WTC11 (cell line): Measurements from ENCODE around the gene LY6G5C. TPM values are rescaled to one million over a fixed set of nuclear protein-coding genes. Genes with fewer than 3 reads are reported as not detected.

ENCODE experiments used
- ATAC-seq: fragments of 200-7000 bp; cut with Tn5 transposase; 2 replicates; pipeline ENCODE4 v1.10.0; 2021; ENCODE audit warnings: mild to moderate bottlenecking, moderate library complexity
- CTCF ChIA-PET: fragments of 300-600 bp; sonication (Branson Sonifier 250); formaldehyde crosslinking; loops from one replicate; lab custom pipeline; 2021; ENCODE audit warnings: antibody characterized with exemption; lab: Charles Lee
- POLR2A ChIA-PET: fragments of 350-600 bp; sonication (Branson Sonifier 250); formaldehyde crosslinking; loops from one replicate; lab custom pipeline; 2021; ENCODE audit warnings: antibody characterized with exemption; lab: Charles Lee
- DNase-seq: peaks from one replicate; pipeline ENCODE4 v3.0.0; 2021; ENCODE audit warnings: low spot score
- H3K27ac Mint-ChIP-seq: 2 replicates; pipeline ENCODE4 v1.8.0; 2021; ENCODE audit warnings: mixed read lengths
- H3K27me3 Mint-ChIP-seq: 2 replicates; pipeline ENCODE4 v1.8.0; 2021; ENCODE audit warnings: low read depth, mild to moderate bottlenecking, moderate library complexity, mixed read lengths
- H3K36me3 Mint-ChIP-seq: 2 replicates; pipeline ENCODE4 v1.8.0; 2021; ENCODE audit warnings: mixed read lengths
- H3K4me1 Mint-ChIP-seq: 2 replicates; pipeline ENCODE4 v1.8.0; 2022; ENCODE audit warnings: mixed read lengths
- H3K4me3 Mint-ChIP-seq: 2 replicates; pipeline ENCODE4 v1.8.0; 2021; ENCODE audit warnings: mild to moderate bottlenecking, moderate library complexity, mixed read lengths
- H3K9me3 Mint-ChIP-seq: 2 replicates; pipeline ENCODE4 v1.8.0; 2021; ENCODE audit warnings: mixed read lengths
- ELF4 ChIP-seq: sonication (generic); formaldehyde crosslinking; IDR thresholded peaks from 2 replicates; pipeline ENCODE4 v1.8.1; 2022; ENCODE audit warnings: low read depth, mild to moderate bottlenecking, moderate library complexity, missing genetic modification reagents
- FOXJ3 ChIP-seq: sonication (generic); formaldehyde crosslinking; IDR thresholded peaks from 2 replicates; pipeline ENCODE4 v1.9.0; 2021; ENCODE audit warnings: missing genetic modification reagents, mild to moderate bottlenecking, borderline replicate concordance
- GABPB1 ChIP-seq: sonication (generic); formaldehyde crosslinking; IDR thresholded peaks from 2 replicates; pipeline ENCODE4 v1.8.1; 2023; ENCODE audit warnings: mild to moderate bottlenecking, missing genetic modification reagents
- HMGA2 ChIP-seq: fragments of 250-450 bp; sonication (Bioruptor Pico); IDR thresholded peaks from 2 replicates; pipeline ENCODE4 v1.4.0; 2021; ENCODE audit warnings: mild to moderate bottlenecking, moderate library complexity
- IRF2 ChIP-seq: sonication (generic); formaldehyde crosslinking; IDR thresholded peaks from 2 replicates; pipeline ENCODE4 v1.8.0; 2022; ENCODE audit warnings: low read depth, missing genetic modification reagents, borderline replicate concordance
- KAT7 ChIP-seq: sonication (generic); formaldehyde crosslinking; IDR thresholded peaks from 2 replicates; pipeline ENCODE4 v1.8.1; 2023; ENCODE audit warnings: missing genetic modification reagents, mild to moderate bottlenecking, borderline replicate concordance
- MXD4 ChIP-seq: fragments of 250-450 bp; sonication (Bioruptor Pico); IDR thresholded peaks from 2 replicates; pipeline ENCODE4 v1.8.0; 2021; ENCODE audit warnings: mild to moderate bottlenecking, moderate library complexity, borderline replicate concordance
- MYBL2 ChIP-seq: sonication (generic); formaldehyde crosslinking; IDR thresholded peaks from 2 replicates; pipeline ENCODE4 v1.8.1; 2023; ENCODE audit warnings: mild to moderate bottlenecking, moderate library complexity, missing genetic modification reagents
- NFYB ChIP-seq: sonication (generic); formaldehyde crosslinking; conservative IDR thresholded peaks from 2 replicates; pipeline ENCODE4 v1.8.0; 2022; ENCODE audit warnings: low read depth, missing genetic modification reagents
- TP53 ChIP-seq: sonication (generic); formaldehyde crosslinking; IDR thresholded peaks from 2 replicates; pipeline ENCODE4 v1.8.1; 2023; ENCODE audit warnings: mild to moderate bottlenecking, missing genetic modification reagents
- ZNF219 ChIP-seq: sonication (generic); formaldehyde crosslinking; IDR thresholded peaks from 2 replicates; pipeline ENCODE4 v1.8.0; 2023; ENCODE audit warnings: missing genetic modification reagents, mild to moderate bottlenecking, borderline replicate concordance
- ZNF232 ChIP-seq: sonication (generic); formaldehyde crosslinking; IDR thresholded peaks from 2 replicates; pipeline ENCODE4 v1.8.0; 2022; ENCODE audit warnings: mild to moderate bottlenecking, missing genetic modification reagents
- ZNF317 ChIP-seq: sonication (generic); formaldehyde crosslinking; IDR thresholded peaks from 2 replicates; pipeline ENCODE4 v1.8.1; 2023; ENCODE audit warnings: low read depth, mild to moderate bottlenecking, moderate library complexity, missing genetic modification reagents, borderline replicate concordance
- ZNF396 ChIP-seq: fragments of 250-450 bp; sonication (Bioruptor Pico); IDR thresholded peaks from 2 replicates; pipeline ENCODE4 v1.8.0; 2021; ENCODE audit warnings: mild to moderate bottlenecking, moderate library complexity, borderline replicate concordance
- ZNF423 ChIP-seq: fragments of 250-450 bp; sonication (Bioruptor Pico); IDR thresholded peaks from 2 replicates; pipeline ENCODE4 v2.1.2; 2022; ENCODE audit warnings: mild to moderate bottlenecking, moderate library complexity
- total RNA-seq: library from RNA; stranded (reverse); gene quantifications from 3 replicates; pipeline ENCODE4 v1.2.3, GENCODE V29; 2021
- TF ChIP-seq, protein P1 (sequence below): sonication (generic); formaldehyde crosslinking; IDR thresholded peaks from 2 replicates; pipeline ENCODE4 v1.8.1; 2023; ENCODE audit warnings: mild to moderate bottlenecking, missing genetic modification reagents, moderate library complexity
- TF ChIP-seq, protein P2 (sequence below): sonication (generic); formaldehyde crosslinking; IDR thresholded peaks from 2 replicates; pipeline ENCODE4 v1.8.0; 2023; ENCODE audit warnings: missing genetic modification reagents, mild to moderate bottlenecking, borderline replicate concordance
- TF ChIP-seq, protein P3 (sequence below): fragments of 250-450 bp; sonication (Bioruptor Pico); IDR thresholded peaks from 2 replicates; pipeline ENCODE4 v2.1.2; 2022; ENCODE audit warnings: mild to moderate bottlenecking, moderate library complexity
- TF ChIP-seq, protein P4 (sequence below): sonication (generic); formaldehyde crosslinking; IDR thresholded peaks from 2 replicates; pipeline ENCODE4 v1.8.1; 2023; ENCODE audit warnings: mild to moderate bottlenecking, missing genetic modification reagents, moderate library complexity
- TF ChIP-seq, protein P5 (sequence below): sonication (generic); formaldehyde crosslinking; IDR thresholded peaks from 2 replicates; pipeline ENCODE4 v1.8.1; 2022; ENCODE audit warnings: low read depth, missing genetic modification reagents, borderline replicate concordance
- TF ChIP-seq, protein P6 (sequence below): sonication (generic); formaldehyde crosslinking; IDR thresholded peaks from 2 replicates; pipeline ENCODE4 v1.8.1; 2023; ENCODE audit warnings: mild to moderate bottlenecking, missing genetic modification reagents, borderline replicate concordance

The LY6G5C gene
- total RNA-seq, 1 experiment from 2014 or later, result 1.0 TPM

DNA sequence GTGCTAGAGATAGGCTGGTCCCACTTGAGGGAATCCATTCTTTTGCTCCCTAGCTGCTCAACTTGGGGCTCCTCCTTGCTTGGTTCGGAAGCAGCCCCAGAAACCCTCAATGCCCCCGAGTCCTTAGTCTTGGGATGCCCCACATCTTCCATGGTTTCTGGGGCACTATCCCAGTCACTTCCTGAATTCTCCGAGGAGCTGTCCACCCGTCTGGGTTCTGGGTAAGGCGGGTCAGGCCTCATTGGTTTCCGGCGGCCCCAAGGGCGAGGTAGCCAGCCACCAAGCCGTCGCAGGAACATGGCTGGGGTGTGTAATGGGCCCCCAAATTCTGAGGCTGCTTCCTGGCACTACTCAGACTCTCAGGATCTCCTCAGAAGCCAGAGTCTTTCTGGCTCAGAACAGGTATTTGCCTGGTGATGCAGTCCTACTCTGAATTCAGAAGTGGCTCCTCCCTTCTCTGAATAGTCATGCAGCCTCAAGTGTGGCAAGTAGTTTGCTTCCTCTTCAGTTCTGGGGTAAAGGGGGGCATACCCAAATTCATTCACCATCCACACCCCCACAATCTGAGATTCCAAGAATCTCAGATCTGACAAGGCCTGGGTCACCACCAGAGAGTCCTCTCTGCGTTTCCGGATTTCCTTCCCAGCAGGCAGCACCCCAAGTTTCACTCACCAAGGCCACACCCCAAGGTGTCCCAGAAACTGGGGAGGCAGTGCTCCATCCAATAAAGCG lies 21.1 kb downstream of the LY6G5C start:
- no peaks in the 10 kb centered on the region for H3K9me3 Mint-ChIP-seq
- no peak for DNase-seq
- no peaks in the 10 kb centered on the region for H3K27me3 Mint-ChIP-seq
- peak overlapping the region; percentile 89 for H3K4me3 Mint-ChIP-seq
- POLR2A ChIA-PET, result interaction anchor here (0.9 to 1.4 kb wide), 5 partner anchors 8 to 79 kb away, joined by 3 to 11 read pairs (median 4); partner anchors contain the start of genes ABHD16A, BAG6 and MSH5
- H3K27ac Mint-ChIP-seq, result peak overlapping the region; percentile 83
- CTCF ChIA-PET, result interaction anchor here (1.0 to 2.2 kb wide), 12 partner anchors 8 to 293 kb away, joined by 3 to 14 read pairs (median 8); partner anchors contain the start of genes ATP6V1G2, BAG6, CLIC1 and DDAH2
- H3K36me3 Mint-ChIP-seq, result peaks cover 29% of the 10 kb centered on the region
- TF ChIP-seq MXD4 (CRISPR knock-in tag) (no peak), ZNF423 (CRISPR knock-in tag) (no peak), ELF4 (no peak), IRF2 (CRISPR knock-in tag) (no peak), NFYB (CRISPR knock-in tag) (no peak), ZNF396 (CRISPR knock-in tag) (no peak), TP53 (CRISPR knock-in tag) (no peak), ZNF219 (CRISPR knock-in tag) (no peak), GABPB1 (CRISPR knock-in tag) (no peak), ZNF232 (CRISPR knock-in tag) (no peak), ZNF317 (no peak), HMGA2 (CRISPR knock-in tag) (no peak), MYBL2 (no peak)
- TF ChIP-seq, protein P1, sequence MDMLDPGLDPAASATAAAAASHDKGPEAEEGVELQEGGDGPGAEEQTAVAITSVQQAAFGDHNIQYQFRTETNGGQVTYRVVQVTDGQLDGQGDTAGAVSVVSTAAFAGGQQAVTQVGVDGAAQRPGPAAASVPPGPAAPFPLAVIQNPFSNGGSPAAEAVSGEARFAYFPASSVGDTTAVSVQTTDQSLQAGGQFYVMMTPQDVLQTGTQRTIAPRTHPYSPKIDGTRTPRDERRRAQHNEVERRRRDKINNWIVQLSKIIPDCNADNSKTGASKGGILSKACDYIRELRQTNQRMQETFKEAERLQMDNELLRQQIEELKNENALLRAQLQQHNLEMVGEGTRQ (CRISPR knock-in tag), result no peak
- TF ChIP-seq, protein P2, sequence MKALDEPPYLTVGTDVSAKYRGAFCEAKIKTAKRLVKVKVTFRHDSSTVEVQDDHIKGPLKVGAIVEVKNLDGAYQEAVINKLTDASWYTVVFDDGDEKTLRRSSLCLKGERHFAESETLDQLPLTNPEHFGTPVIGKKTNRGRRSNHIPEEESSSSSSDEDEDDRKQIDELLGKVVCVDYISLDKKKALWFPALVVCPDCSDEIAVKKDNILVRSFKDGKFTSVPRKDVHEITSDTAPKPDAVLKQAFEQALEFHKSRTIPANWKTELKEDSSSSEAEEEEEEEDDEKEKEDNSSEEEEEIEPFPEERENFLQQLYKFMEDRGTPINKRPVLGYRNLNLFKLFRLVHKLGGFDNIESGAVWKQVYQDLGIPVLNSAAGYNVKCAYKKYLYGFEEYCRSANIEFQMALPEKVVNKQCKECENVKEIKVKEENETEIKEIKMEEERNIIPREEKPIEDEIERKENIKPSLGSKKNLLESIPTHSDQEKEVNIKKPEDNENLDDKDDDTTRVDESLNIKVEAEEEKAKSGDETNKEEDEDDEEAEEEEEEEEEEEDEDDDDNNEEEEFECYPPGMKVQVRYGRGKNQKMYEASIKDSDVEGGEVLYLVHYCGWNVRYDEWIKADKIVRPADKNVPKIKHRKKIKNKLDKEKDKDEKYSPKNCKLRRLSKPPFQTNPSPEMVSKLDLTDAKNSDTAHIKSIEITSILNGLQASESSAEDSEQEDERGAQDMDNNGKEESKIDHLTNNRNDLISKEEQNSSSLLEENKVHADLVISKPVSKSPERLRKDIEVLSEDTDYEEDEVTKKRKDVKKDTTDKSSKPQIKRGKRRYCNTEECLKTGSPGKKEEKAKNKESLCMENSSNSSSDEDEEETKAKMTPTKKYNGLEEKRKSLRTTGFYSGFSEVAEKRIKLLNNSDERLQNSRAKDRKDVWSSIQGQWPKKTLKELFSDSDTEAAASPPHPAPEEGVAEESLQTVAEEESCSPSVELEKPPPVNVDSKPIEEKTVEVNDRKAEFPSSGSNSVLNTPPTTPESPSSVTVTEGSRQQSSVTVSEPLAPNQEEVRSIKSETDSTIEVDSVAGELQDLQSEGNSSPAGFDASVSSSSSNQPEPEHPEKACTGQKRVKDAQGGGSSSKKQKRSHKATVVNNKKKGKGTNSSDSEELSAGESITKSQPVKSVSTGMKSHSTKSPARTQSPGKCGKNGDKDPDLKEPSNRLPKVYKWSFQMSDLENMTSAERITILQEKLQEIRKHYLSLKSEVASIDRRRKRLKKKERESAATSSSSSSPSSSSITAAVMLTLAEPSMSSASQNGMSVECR (CRISPR knock-in tag), result no peak
- TF ChIP-seq, protein P3, sequence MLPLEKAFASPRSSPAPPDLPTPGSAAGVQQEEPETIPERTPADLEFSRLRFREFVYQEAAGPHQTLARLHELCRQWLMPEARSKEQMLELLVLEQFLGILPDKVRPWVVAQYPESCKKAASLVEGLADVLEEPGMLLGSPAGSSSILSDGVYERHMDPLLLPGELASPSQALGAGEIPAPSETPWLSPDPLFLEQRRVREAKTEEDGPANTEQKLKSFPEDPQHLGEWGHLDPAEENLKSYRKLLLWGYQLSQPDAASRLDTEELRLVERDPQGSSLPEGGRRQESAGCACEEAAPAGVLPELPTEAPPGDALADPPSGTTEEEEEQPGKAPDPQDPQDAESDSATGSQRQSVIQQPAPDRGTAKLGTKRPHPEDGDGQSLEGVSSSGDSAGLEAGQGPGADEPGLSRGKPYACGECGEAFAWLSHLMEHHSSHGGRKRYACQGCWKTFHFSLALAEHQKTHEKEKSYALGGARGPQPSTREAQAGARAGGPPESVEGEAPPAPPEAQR, result no peak
- H3K4me1 Mint-ChIP-seq, result peaks cover 37% of the 10 kb centered on the region
- ATAC-seq, result no peak; the same call in 1 of the 2 replicates

DNA sequence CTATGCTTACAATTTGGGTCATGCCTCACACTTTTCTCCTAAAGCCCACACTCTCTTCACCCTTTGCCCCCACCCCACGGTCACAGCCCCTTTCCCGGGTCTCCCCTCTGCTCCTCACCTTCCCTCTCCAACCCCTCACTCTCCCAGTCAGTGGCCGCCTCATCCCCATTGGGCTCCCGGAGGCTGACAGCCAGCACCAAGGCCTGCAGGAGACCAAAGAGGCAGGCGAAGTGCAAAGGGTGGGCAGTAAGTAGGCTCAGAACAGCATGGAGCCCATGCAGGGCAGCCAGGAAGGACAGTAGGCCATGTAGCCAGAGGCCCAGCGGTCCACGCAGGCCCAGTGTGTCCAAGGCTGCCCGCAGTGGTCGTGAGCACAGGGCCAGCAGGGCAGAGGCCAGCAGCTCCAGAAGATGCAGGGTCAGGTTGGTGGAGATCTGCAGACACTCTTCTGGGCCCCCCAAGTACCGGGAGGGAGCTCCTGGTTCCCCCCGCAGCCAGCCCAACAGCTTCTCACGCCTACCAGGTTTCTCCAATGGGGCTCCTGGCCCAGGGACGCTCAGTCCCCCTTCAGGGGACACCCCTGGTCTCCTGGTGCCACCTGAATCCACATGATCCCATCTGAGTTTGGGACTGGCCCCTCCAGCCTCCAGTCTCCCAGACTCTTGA lies 21.8 kb downstream of the LY6G5C start:
- CTCF ChIA-PET, result interaction anchor here (1.0 to 1.1 kb wide), 2 partner anchors 108 to 113 kb away, joined by 3 read pairs; partner anchors contain the start of gene ATP6V1G2
- Mint-ChIP-seq H3K9me3 (no peaks in the 10 kb centered on the region), H3K4me1 (peaks cover 30% of the 10 kb centered on the region), H3K27me3 (no peaks in the 10 kb centered on the region), H3K27ac (peak overlapping the region; percentile 83; the same call in 1 of the 2 replicates), H3K4me3 (peak overlapping the region; percentile 89), H3K36me3 (peaks cover 24% of the 10 kb centered on the region)
- ATAC-seq (no peak), DNase-seq (no peak)
- POLR2A ChIA-PET, result no interaction called here
- TF ChIP-seq, protein P4, sequence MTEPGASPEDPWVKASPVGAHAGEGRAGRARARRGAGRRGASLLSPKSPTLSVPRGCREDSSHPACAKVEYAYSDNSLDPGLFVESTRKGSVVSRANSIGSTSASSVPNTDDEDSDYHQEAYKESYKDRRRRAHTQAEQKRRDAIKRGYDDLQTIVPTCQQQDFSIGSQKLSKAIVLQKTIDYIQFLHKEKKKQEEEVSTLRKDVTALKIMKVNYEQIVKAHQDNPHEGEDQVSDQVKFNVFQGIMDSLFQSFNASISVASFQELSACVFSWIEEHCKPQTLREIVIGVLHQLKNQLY (CRISPR knock-in tag), result no peak
- TF ChIP-seq KAT7 (CRISPR knock-in tag), result no peak
- TF ChIP-seq FOXJ3 (CRISPR knock-in tag), result no peak
- TF ChIP-seq, protein P5, sequence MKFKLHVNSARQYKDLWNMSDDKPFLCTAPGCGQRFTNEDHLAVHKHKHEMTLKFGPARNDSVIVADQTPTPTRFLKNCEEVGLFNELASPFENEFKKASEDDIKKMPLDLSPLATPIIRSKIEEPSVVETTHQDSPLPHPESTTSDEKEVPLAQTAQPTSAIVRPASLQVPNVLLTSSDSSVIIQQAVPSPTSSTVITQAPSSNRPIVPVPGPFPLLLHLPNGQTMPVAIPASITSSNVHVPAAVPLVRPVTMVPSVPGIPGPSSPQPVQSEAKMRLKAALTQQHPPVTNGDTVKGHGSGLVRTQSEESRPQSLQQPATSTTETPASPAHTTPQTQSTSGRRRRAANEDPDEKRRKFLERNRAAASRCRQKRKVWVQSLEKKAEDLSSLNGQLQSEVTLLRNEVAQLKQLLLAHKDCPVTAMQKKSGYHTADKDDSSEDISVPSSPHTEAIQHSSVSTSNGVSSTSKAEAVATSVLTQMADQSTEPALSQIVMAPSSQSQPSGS (CRISPR knock-in tag), result no peak
- TF ChIP-seq, protein P6, sequence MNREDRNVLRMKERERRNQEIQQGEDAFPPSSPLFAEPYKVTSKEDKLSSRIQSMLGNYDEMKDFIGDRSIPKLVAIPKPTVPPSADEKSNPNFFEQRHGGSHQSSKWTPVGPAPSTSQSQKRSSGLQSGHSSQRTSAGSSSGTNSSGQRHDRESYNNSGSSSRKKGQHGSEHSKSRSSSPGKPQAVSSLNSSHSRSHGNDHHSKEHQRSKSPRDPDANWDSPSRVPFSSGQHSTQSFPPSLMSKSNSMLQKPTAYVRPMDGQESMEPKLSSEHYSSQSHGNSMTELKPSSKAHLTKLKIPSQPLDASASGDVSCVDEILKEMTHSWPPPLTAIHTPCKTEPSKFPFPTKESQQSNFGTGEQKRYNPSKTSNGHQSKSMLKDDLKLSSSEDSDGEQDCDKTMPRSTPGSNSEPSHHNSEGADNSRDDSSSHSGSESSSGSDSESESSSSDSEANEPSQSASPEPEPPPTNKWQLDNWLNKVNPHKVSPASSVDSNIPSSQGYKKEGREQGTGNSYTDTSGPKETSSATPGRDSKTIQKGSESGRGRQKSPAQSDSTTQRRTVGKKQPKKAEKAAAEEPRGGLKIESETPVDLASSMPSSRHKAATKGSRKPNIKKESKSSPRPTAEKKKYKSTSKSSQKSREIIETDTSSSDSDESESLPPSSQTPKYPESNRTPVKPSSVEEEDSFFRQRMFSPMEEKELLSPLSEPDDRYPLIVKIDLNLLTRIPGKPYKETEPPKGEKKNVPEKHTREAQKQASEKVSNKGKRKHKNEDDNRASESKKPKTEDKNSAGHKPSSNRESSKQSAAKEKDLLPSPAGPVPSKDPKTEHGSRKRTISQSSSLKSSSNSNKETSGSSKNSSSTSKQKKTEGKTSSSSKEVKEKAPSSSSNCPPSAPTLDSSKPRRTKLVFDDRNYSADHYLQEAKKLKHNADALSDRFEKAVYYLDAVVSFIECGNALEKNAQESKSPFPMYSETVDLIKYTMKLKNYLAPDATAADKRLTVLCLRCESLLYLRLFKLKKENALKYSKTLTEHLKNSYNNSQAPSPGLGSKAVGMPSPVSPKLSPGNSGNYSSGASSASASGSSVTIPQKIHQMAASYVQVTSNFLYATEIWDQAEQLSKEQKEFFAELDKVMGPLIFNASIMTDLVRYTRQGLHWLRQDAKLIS, result no peak
